HepG2 (cell line): ENCODE measurements around the gene CNNM2. TPM values are rescaled to one million over a fixed set of nuclear protein-coding genes. Genes with fewer than 3 reads are reported as not detected.

Experiments used
- CAMTA2 ChIP-seq: sonication (generic); formaldehyde crosslinking; IDR thresholded peaks from 2 replicates; pipeline ENCODE4 v1.4.0; 2020; ENCODE audit warnings: mild to moderate bottlenecking, missing genetic modification reagents, borderline replicate concordance
- HMG20B ChIP-seq: conservative IDR thresholded peaks from 2 replicates; pipeline ENCODE4 v1.6.1; 2016; ENCODE audit warnings: missing genetic modification reagents, missing compliant biosample characterization
- HNF4A ChIP-seq: sonication (generic); formaldehyde crosslinking; IDR thresholded peaks from 2 replicates; pipeline ENCODE4 v1.4.0; 2020; ENCODE audit warnings: missing genetic modification reagents
- NKX3-1 ChIP-seq: sonication (generic); formaldehyde crosslinking; IDR thresholded peaks from 2 replicates; pipeline ENCODE4 v1.5.0; 2020; ENCODE audit warnings: missing genetic modification reagents
- REL ChIP-seq: sonication (generic); formaldehyde crosslinking; conservative IDR thresholded peaks from 2 replicates; pipeline ENCODE4 v1.8.0; 2022; ENCODE audit warnings: mild to moderate bottlenecking, missing genetic modification reagents, moderate library complexity
- TBP ChIP-seq: sonication (generic); formaldehyde crosslinking; IDR thresholded peaks from 2 replicates; pipeline ENCODE4 v1.5.0; 2020; ENCODE audit warnings: missing genetic modification reagents
- TMF1 ChIP-seq: sonication (generic); formaldehyde crosslinking; IDR thresholded peaks from 2 replicates; pipeline ENCODE4 v1.8.1; 2022; ENCODE audit warnings: low read depth, missing genetic modification reagents
- TOPORS ChIP-seq: sonication (generic); formaldehyde crosslinking; IDR thresholded peaks from 2 replicates; pipeline ENCODE4 v1.8.0; 2023; ENCODE audit warnings: mild to moderate bottlenecking, missing genetic modification reagents
- U2AF2 ChIP-seq: fragments of 200-400 bp; formaldehyde crosslinking; IDR thresholded peaks from 2 replicates; pipeline ENCODE4 v1.6.1; 2017; ENCODE audit warnings: low read depth, mild to moderate bottlenecking, low read length
- ZNF160 ChIP-seq: sonication (generic); formaldehyde crosslinking; IDR thresholded peaks from 2 replicates; pipeline ENCODE4 v1.8.0; 2022; ENCODE audit warnings: mild to moderate bottlenecking, inconsistent platforms, missing genetic modification reagents
- ZNF18 ChIP-seq: sonication (generic); formaldehyde crosslinking; IDR thresholded peaks from 2 replicates; pipeline ENCODE4 v1.8.0; 2022; ENCODE audit warnings: mild to moderate bottlenecking, missing genetic modification reagents; ENCODE audit not compliant: insufficient replicate concordance
- ZNF180 ChIP-seq: sonication (generic); formaldehyde crosslinking; IDR thresholded peaks from 2 replicates; pipeline ENCODE4 v1.4.0; 2020; ENCODE audit warnings: low read depth, missing genetic modification reagents, borderline replicate concordance
- ZNF224 ChIP-seq: sonication (generic); formaldehyde crosslinking; IDR thresholded peaks from 2 replicates; pipeline ENCODE4 v1.5.0; 2020; ENCODE audit warnings: mild to moderate bottlenecking, missing genetic modification reagents
- ZNF549 ChIP-seq: sonication (generic); formaldehyde crosslinking; IDR thresholded peaks from 2 replicates; pipeline ENCODE4 v1.5.0; 2020; ENCODE audit warnings: missing genetic modification reagents
- ZNF562 ChIP-seq: sonication (generic); formaldehyde crosslinking; IDR thresholded peaks from 2 replicates; pipeline ENCODE4 v1.8.0; 2022; ENCODE audit warnings: missing genetic modification reagents, borderline replicate concordance
- ZNF616 ChIP-seq: sonication (generic); formaldehyde crosslinking; IDR thresholded peaks from 2 replicates; pipeline ENCODE4 v1.5.0; 2020; ENCODE audit warnings: low read depth, mild to moderate bottlenecking, missing genetic modification reagents
- ZNF781 ChIP-seq: sonication (generic); formaldehyde crosslinking; IDR thresholded peaks from 2 replicates; pipeline ENCODE4 v1.5.1; 2020; ENCODE audit warnings: borderline replicate concordance, mild to moderate bottlenecking, missing genetic modification reagents; ENCODE audit errors: not compliant biosample characterization
- ZNF782 ChIP-seq: sonication (generic); formaldehyde crosslinking; IDR thresholded peaks from 2 replicates; pipeline ENCODE4 v1.4.0; 2020; ENCODE audit warnings: missing genetic modification reagents, mild to moderate bottlenecking, borderline replicate concordance
- polyA plus RNA-seq, 8 experiments: library from polyadenylated mRNA; depleted of rRNA in 3 of 8; stranded (reverse) in 7 of 8; unstranded in 1 of 8; fragments of >200 nt; fragmentation: Illumina TruSeq in 4 of 8; extraction: Trizol in 4 of 8; gene quantifications; 2 replicates each; pipeline versions ENCODE4 v1.2.1 to v1.2.3, GENCODE V29; 2011 to 2016; ENCODE audit warnings: low read depth in 4 of 8, missing spikeins in 1 of 8, mixed read lengths in 1 of 8; ENCODE audit not compliant: insufficient read depth in 1 of 8
- total RNA-seq, 5 experiments: library from RNA; depleted of rRNA; stranded (reverse); fragments of >200 nt; fragmentation: Illumina TruSeq; extraction: Trizol; gene quantifications; 2 replicates each; pipeline ENCODE4 v1.2.3, GENCODE V29; 2016; ENCODE audit warnings: low read depth in 1 of 5
- TF ChIP-seq, protein P1 (sequence below): sonication (generic); formaldehyde crosslinking; conservative IDR thresholded peaks from 2 replicates; pipeline ENCODE4 v1.4.0; 2020; ENCODE audit warnings: missing genetic modification reagents
- TF ChIP-seq, protein P2 (sequence below): sonication (generic); formaldehyde crosslinking; IDR thresholded peaks from 2 replicates; pipeline ENCODE4 v1.4.0; 2020; ENCODE audit warnings: missing genetic modification reagents
- TF ChIP-seq, protein P3 (sequence below): sonication (generic); formaldehyde crosslinking; IDR thresholded peaks from 2 replicates; pipeline ENCODE4 v1.4.0; 2020; ENCODE audit warnings: missing genetic modification reagents, borderline replicate concordance

The CNNM2 gene
- total and polyA plus RNA-seq, 2 of the 13 experiments (the other 11 are each of a cell fraction or from before 2014, with no cell fraction given) = 7.1 to 9.0 TPM

GRCh38 chr10:102869258-102870198 lies 48.6 kb upstream of the CNNM2 start, which contains the start of gene AS3MT (continued):
- TF ChIP-seq, protein P1, sequence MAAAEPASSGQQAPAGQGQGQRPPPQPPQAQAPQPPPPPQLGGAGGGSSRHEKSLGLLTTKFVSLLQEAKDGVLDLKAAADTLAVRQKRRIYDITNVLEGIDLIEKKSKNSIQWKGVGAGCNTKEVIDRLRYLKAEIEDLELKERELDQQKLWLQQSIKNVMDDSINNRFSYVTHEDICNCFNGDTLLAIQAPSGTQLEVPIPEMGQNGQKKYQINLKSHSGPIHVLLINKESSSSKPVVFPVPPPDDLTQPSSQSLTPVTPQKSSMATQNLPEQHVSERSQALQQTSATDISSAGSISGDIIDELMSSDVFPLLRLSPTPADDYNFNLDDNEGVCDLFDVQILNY (CRISPR knock-in tag) = peak; percentile 5; the same call in 1 of the 2 replicates
- TF ChIP-seq ZNF549 (CRISPR knock-in tag) (no peak), ZNF782 (CRISPR knock-in tag) (0 out of 2 replicates have a peak, but pooled peaks have one; percentile 19), ZNF616 (CRISPR knock-in tag) (0 out of 2 replicates have a peak, but pooled peaks have one; percentile 39), ZNF562 (CRISPR knock-in tag) (no peak), ZNF781 (CRISPR knock-in tag) (peak; percentile 49), TOPORS (CRISPR knock-in tag) (0 out of 2 replicates have a peak, but pooled peaks have one; percentile 37), TBP (no peak), NKX3-1 (CRISPR knock-in tag) (peak; percentile 67; the same call in 1 of the 2 replicates), ZNF18 (no peak), HMG20B (CRISPR knock-in tag) (no peak), U2AF2 (no peak), ZNF160 (CRISPR knock-in tag) (no peak), HNF4A (CRISPR knock-in tag) (peak; percentile 69), ZNF224 (CRISPR knock-in tag) (no peak), TMF1 (CRISPR knock-in tag) (0 out of 2 replicates have a peak, but pooled peaks have one; percentile 72), ZNF180 (CRISPR knock-in tag) (no peak; the same call in 1 of the 2 replicates), REL (no peak), CAMTA2 (CRISPR knock-in tag) (0 out of 2 replicates have a peak, but pooled peaks have one; percentile 86)
- TF ChIP-seq, protein P2, sequence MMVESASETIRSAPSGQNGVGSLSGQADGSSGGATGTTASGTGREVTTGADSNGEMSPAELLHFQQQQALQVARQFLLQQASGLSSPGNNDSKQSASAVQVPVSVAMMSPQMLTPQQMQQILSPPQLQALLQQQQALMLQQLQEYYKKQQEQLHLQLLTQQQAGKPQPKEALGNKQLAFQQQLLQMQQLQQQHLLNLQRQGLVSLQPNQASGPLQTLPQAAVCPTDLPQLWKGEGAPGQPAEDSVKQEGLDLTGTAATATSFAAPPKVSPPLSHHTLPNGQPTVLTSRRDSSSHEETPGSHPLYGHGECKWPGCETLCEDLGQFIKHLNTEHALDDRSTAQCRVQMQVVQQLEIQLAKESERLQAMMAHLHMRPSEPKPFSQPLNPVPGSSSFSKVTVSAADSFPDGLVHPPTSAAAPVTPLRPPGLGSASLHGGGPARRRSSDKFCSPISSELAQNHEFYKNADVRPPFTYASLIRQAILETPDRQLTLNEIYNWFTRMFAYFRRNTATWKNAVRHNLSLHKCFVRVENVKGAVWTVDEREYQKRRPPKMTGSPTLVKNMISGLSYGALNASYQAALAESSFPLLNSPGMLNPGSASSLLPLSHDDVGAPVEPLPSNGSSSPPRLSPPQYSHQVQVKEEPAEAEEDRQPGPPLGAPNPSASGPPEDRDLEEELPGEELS (CRISPR knock-in tag) = peak; percentile 24; the same call in 1 of the 2 replicates
- TF ChIP-seq, protein P3, sequence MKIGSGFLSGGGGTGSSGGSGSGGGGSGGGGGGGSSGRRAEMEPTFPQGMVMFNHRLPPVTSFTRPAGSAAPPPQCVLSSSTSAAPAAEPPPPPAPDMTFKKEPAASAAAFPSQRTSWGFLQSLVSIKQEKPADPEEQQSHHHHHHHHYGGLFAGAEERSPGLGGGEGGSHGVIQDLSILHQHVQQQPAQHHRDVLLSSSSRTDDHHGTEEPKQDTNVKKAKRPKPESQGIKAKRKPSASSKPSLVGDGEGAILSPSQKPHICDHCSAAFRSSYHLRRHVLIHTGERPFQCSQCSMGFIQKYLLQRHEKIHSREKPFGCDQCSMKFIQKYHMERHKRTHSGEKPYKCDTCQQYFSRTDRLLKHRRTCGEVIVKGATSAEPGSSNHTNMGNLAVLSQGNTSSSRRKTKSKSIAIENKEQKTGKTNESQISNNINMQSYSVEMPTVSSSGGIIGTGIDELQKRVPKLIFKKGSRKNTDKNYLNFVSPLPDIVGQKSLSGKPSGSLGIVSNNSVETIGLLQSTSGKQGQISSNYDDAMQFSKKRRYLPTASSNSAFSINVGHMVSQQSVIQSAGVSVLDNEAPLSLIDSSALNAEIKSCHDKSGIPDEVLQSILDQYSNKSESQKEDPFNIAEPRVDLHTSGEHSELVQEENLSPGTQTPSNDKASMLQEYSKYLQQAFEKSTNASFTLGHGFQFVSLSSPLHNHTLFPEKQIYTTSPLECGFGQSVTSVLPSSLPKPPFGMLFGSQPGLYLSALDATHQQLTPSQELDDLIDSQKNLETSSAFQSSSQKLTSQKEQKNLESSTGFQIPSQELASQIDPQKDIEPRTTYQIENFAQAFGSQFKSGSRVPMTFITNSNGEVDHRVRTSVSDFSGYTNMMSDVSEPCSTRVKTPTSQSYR (CRISPR knock-in tag) = peak; percentile 6; the same call in 1 of the 2 replicates
